Keratinocyte (primary cell): ENCODE data around the gene DHPS. TPM values are rescaled to one million over a fixed set of nuclear protein-coding genes. Genes with fewer than 3 reads are reported as not detected.

ENCODE experiments used
- DNase-seq: peaks from one replicate; pipeline ENCODE4 v3.0.0-alpha.2; 2011; ENCODE audit warnings: low read depth, missing footprints, low spot score
- FAIRE-seq: peaks from 2 replicates; lab custom pipeline; 2011; peaks lifted over from hg19 to GRCh38; lab: Jason Lieb, UNC
- H2AFZ ChIP-seq: 2 replicates; pipeline ENCODE4 v1.6.0; 2012; ENCODE audit warnings: low read length, control low read depth, inconsistent platforms; ENCODE audit not compliant: control insufficient read depth
- H3K27ac ChIP-seq: 2 replicates; pipeline ENCODE4 v1.5.1; 2011; ENCODE audit warnings: low read length; ENCODE audit not compliant: control insufficient read depth, insufficient read depth
- H3K27me3 ChIP-seq: 3 replicates; pipeline ENCODE4 v1.6.0; 2011; ENCODE audit warnings: low read length; ENCODE audit not compliant: control insufficient read depth, insufficient read depth; ENCODE audit errors: extremely low read depth
- H3K36me3 ChIP-seq, 2 experiments: 2 replicates in 1 of 2; 3 replicates in 1 of 2; pipeline ENCODE4 v1.5.1; 2011; ENCODE audit warnings: low read length in 2 of 2, mild to moderate bottlenecking in 1 of 2; ENCODE audit not compliant: control insufficient read depth in 2 of 2, insufficient read depth in 2 of 2; ENCODE audit errors: extremely low read depth in 1 of 2
- H3K4me1 ChIP-seq: 3 replicates; pipeline ENCODE4 v1.5.1; 2011; ENCODE audit warnings: low read length; ENCODE audit not compliant: control insufficient read depth, insufficient read depth; ENCODE audit errors: extremely low read depth
- H3K4me2 ChIP-seq: 3 replicates; pipeline ENCODE4 v1.6.0; 2011; ENCODE audit warnings: low read depth, low read length; ENCODE audit not compliant: control insufficient read depth, insufficient read depth; ENCODE audit errors: extremely low read depth
- H3K4me3 ChIP-seq, 3 experiments: fragments of 200-600 bp in 1 of 3; sonication (generic) in 1 of 3; 2 replicates in 2 of 3; 3 replicates in 1 of 3; pipeline ENCODE4 v1.5.1; 2011 to 2016; ENCODE audit warnings: low read length in 3 of 3, mild to moderate bottlenecking in 3 of 3, control low read depth in 2 of 3, inconsistent platforms in 1 of 3, low read depth in 1 of 3, mixed read lengths in 1 of 3, mixed run types in 1 of 3, moderate library complexity in 1 of 3; ENCODE audit not compliant: control insufficient read depth in 2 of 3, insufficient read depth in 2 of 3; ENCODE audit errors: extremely low read depth in 1 of 3
- H3K79me2 ChIP-seq: 2 replicates; pipeline ENCODE4 v1.6.0; 2012; ENCODE audit warnings: low read length; ENCODE audit not compliant: control insufficient read depth, insufficient read depth
- H3K9ac ChIP-seq: 3 replicates; pipeline ENCODE4 v1.6.0; 2011; ENCODE audit warnings: low read length; ENCODE audit not compliant: control insufficient read depth, insufficient read depth; ENCODE audit errors: extremely low read depth
- H3K9me1 ChIP-seq: 3 replicates; pipeline ENCODE4 v1.6.0; 2011; ENCODE audit warnings: low read length; ENCODE audit not compliant: control insufficient read depth, insufficient read depth; ENCODE audit errors: extremely low read depth
- H3K9me3 ChIP-seq: 2 replicates; pipeline ENCODE4 v1.5.1; 2012; ENCODE audit warnings: low read depth, low read length; ENCODE audit not compliant: control insufficient read depth
- H4K20me1 ChIP-seq: 3 replicates; pipeline ENCODE4 v1.6.0; 2011; ENCODE audit warnings: low read length; ENCODE audit not compliant: control insufficient read depth, insufficient read depth; ENCODE audit errors: extremely low read depth
- CTCF ChIP-seq, 3 experiments: IDR thresholded peaks in 1 of 3; conservative IDR thresholded peaks in 1 of 3; optimal IDR thresholded peaks in 1 of 3; 2 replicates in 2 of 3; 3 replicates in 1 of 3; pipeline versions ENCODE3 to v1.5.1; 2011; ENCODE audit warnings: low read length in 3 of 3, mild to moderate bottlenecking in 3 of 3, moderate library complexity in 2 of 3, control low read depth in 1 of 3, inconsistent platforms in 1 of 3; ENCODE audit not compliant: insufficient read depth in 2 of 3; ENCODE audit errors: extremely low read depth in 1 of 3
- EZH2 ChIP-seq: IDR thresholded peaks from one replicate; pipeline ENCODE4 v1.6.1; 2012; ENCODE audit warnings: inconsistent platforms, mild to moderate bottlenecking, low read length, moderate library complexity
- dilution Hi-C: fragments of 300-500 bp; cut with MboI; formaldehyde crosslinking; loops from one replicate; pipeline ENCODE4 v1.7.0; 2020; ENCODE audit warnings: low sequenced_read_pairs; ENCODE audit not compliant: extremely low pct_ligation_motif_present
- polyA plus RNA-seq, 5 experiments: library from polyadenylated mRNA; depleted of rRNA in 3 of 5; stranded (reverse) in 3 of 5; stranded (forward) in 1 of 5; unstranded in 1 of 5; fragments of >200 nt; gene quantifications; 1 replicate in 1 of 5; 2 replicates in 3 of 5; 3 replicates in 1 of 5; pipeline versions ENCODE4 v1.2.1 to v1.2.3, GENCODE V29; 2011 to 2012; ENCODE audit warnings: missing spikeins in 2 of 5, low read depth in 1 of 5, low replicate concordance in 1 of 5

Gene DHPS
- polyA plus RNA-seq, 1 donor (not counting 4 experiments of a cell fraction or from before 2014, with no cell fraction given): 36.5 TPM

DNA sequence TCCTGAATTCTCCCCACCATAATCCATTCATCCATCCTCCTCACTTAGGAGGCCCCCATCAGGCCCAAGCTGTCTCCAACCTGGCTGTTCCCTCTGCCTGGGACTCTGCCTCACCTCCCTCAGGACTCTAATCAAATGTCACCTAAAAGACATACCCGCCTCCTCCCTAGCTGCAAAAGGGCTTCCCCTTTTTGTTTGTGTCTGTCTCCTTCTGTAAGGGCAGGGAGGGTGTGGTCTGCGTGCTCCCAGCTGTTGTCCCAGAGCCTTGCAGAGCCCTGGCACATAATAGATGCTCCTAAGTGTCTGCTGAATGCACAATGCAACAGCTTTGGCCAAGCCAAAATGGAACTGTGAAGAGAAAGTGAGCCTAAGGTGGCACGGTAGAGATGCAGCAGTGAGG lies 48.4 kb upstream of the DHPS start:
- dilution Hi-C loops: no loop called here
- Histone ChIP-seq H3K27me3 (no peaks in the 10 kb centered on the region), H3K9me3 (no peaks in the 10 kb centered on the region), H3K27ac (no peak overlapping the region), H3K4me2 (no peak overlapping the region), H2AFZ (no peak overlapping the region), H3K9me1 (no peaks in the 10 kb centered on the region), H3K4me3 (no peak overlapping the region), H3K9ac (no peak overlapping the region), H4K20me1 (peaks cover 15% of the 10 kb centered on the region), H3K79me2 (peaks cover 49% of the 10 kb centered on the region), H3K36me3 (peaks cover 21 to 31% of the 10 kb centered on the region in 2 experiments), H3K4me1 (peaks cover 18% of the 10 kb centered on the region)
- no peak for FAIRE-seq
- DNase-seq: no peak
- no peak for TF ChIP-seq CTCF (optimal IDR thresholded peaks at IDR 0.05 in 1 of 3, IDR thresholded peaks at IDR 0.05 in 1 of 3, conservative IDR thresholded peaks at IDR 0.05 in 1 of 3; ENCODE audit: extremely low read depth in 1 of 3, insufficient read depth in 2 of 3, low read length in 3 of 3)
- TF ChIP-seq EZH2: no peak

DNA sequence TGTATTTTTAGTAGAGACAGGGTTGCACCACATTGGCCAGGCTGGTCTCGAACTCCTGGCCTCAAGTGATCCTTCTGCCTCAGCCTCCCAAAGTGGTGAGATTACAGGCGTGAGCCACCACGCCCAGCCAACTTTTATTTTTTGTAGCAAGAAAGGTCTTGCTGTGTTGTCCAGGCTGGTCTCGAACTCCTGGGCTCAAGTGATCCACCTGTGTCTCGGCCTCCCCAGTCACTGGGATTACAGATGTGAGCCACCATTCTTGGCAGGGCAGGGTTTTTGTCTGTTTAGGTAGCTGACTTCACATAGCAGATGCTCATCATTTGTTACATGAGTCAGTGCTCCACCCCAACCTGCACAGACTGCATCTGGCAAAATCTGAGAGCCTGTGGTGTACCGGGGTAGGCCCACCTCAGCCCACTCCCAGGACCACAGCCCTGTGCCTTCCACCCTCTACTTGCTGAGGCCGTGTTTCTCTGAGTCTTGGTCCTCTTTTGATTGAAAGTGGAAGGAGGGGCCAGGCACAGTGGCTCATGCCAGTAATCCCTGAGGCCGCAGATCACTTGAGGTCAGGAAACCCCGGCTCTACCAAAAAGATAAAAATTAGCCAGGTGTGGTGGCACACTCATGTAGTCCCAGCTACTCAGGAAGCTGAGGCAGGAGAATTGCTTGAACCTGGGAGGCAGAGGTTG lies 46.2 kb upstream of the DHPS start:
- no peak for DNase-seq
- Histone ChIP-seq H3K9ac (no peak overlapping the region), H4K20me1 (peaks cover 11% of the 10 kb centered on the region), H3K4me2 (no peak overlapping the region), H2AFZ (no peak overlapping the region), H3K9me1 (no peaks in the 10 kb centered on the region), H3K27ac (no peak overlapping the region), H3K4me3 (no peak overlapping the region), H3K27me3 (no peaks in the 10 kb centered on the region), H3K36me3 (peaks cover 21 to 31% of the 10 kb centered on the region in 2 experiments), H3K79me2 (peaks cover 43% of the 10 kb centered on the region), H3K9me3 (no peaks in the 10 kb centered on the region), H3K4me1 (peaks cover 18% of the 10 kb centered on the region)
- dilution Hi-C loops: no loop called here
- no peak for FAIRE-seq
- TF ChIP-seq CTCF (optimal IDR thresholded peaks at IDR 0.05 in 1 of 3, IDR thresholded peaks at IDR 0.05 in 1 of 3, conservative IDR thresholded peaks at IDR 0.05 in 1 of 3; ENCODE audit: extremely low read depth in 1 of 3, insufficient read depth in 2 of 3, low read length in 3 of 3) (no peak), EZH2 (no peak)
